NCI-H82 (cell line): ENCODE data around the gene FLG2.

Experiments used
- DNase-seq: peaks from one replicate; lab custom pipeline; 2025; lab: John Stamatoyannopoulos, UW

FLG2 gene

GRCh38 chr1:152359906-152360305 lies at the start of gene FLG2:
Gene FLG2, minus strand, starts transcription at chr1:152360006. Its CDS starts 1,122 bp downstream, at chr1:152358884.
- DNase-seq = no peak

DNA sequence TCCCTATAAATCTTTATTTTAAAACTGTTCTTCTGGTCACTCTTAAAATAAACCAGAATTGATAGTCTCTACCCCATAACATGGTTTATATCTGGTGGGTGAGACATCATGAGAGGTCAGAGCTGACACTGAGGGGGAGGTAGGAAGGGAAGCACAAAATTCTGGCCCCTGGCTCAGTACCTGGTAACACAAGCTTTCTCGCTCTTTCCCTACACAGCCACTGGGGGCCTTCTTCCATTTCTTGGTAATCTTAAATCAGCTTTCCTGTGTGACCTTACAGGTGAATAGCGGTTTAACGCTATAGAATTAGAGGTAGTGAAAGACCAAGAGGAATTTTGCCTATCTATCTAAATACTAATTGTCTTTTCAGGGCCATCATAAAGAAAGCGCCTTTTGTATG lies 48.9 kb upstream of the FLG2 start:
- DNase-seq = peak; percentile 6

GRCh38 chr1:152398812-152399698 lies 39.2 kb upstream of the FLG2 start:
- DNase-seq = peak; percentile 39

- DNase-seq = peak; percentile 20
These were observed 37.7 kb upstream of the FLG2 start for GRCh38 chr1:152397474-152397873.

- DNase-seq = no peak
These were observed 34.3 kb upstream of the FLG2 start for GRCh38 chr1:152394151-152394550.

DNA sequence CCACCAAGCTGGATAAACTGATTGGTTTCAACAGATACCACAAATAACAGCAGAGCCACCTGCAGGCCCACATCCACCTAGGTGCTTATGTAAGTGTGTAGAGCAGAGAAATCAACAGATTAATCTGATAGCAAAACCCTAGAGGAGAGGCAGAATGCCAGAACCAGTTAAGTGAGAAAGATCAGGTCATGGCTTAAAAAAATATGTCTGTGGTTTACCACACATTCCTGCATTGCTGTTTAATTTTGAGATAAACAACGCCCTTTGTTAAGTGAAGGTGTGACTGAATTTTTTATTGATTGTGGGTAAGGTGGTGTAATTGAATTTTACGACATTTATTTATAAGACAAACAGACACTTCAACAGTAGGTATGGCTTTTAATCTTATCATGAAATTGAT lies 33.1 kb upstream of the FLG2 start:
- no peak for DNase-seq

DNA sequence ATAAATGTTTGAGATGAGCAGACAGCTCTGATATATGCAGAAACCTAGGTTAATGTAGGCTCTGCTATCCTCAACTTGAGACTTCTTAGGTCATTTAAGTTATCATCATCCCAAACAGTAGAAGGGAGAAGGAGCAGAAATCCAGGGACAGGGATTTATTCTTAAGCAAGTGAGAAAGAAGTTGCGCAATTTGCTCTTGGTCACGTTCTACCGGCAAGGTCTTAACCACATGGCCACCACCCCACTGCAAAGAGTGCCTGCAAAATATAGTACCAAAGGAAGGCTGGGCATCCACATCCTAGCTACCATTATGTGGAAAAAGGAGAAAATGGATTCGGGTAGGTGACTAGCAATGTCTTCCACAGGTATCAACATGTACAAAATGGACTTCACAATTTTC lies 29.1 kb upstream of the FLG2 start:
- DNase-seq = no peak

DNA sequence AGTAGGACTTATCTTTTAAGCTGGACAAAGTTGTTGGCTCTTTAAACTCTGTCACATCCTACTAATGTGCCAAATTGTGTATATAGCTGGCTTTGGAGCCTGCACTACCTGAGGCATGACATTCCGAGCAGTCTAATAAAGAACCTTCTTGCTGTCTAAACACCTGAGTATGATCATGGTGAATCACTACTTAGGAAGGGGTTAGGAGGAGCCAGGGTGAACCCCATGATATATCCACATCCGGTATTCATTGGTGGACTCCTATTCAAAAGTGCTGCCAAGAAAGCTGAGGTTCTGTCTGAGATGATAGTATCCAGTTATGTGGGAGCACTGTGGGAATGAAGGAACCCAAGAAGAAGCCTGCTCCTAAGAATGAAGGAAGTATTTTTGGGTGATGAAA lies 27.1 kb upstream of the FLG2 start:
- no peak for DNase-seq

DNA sequence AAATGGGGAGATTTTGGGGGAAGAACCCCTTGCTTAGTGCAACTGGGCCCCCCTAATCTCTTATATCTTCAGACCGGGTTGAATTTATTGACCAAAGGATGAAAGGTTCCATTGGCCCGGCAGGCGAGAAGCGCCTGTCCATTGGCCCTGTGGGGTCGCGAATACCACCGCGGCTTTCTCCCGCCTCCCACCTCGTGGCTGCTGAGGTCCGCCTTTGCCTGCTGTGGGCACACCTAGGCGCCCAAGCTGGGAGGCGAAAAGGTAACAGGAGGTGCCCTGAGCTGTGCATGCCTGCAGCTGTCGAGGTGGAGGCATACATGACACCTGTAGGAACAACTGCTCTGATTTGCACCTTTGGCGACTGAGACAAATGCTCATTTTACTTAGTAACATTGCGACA lies 21.1 kb upstream of the FLG2 start:
- DNase-seq = no peak

GRCh38 chr1:152374451-152374850 lies 14.6 kb upstream of the FLG2 start:
- DNase-seq = no peak

DNA sequence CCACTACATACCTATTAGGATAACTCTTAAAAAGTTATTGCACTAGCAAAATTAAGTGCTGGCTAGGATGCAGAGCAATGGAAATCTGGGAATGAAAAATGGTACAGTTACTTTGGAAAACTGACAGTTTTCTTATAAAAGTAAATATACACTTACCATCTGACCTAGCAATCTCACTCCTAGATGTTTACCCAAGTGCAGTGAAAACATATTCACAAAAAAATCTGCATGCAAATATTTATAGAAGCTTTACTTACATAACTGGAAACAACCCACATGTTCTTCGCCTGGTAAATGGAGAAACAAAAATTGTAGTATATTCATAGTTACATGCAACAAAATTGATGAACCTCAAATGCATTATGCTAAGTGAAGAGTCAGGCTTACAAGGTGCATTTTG lies 12.9 kb upstream of the FLG2 start:
- DNase-seq = no peak

DNA sequence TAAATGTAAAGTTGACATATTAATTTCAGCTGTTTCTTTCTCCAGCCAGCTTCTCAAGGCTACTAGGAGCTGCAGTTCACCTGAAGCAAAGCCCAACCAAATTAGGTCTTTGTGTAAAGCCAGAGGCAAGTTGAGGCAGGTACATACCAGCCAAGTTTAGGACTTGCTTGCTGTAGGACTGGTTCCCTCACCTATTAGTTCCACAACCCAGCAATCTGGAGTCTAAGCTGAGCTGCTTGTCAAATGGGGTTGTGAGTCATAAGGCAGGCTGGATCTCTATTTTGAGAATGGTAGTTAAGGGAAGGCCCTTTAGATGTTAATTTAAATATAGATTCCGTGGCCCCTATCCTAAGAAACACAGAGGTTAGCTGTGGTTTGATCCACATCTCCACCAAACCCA lies 7.6 kb upstream of the FLG2 start:
- DNase-seq = no peak

DNA sequence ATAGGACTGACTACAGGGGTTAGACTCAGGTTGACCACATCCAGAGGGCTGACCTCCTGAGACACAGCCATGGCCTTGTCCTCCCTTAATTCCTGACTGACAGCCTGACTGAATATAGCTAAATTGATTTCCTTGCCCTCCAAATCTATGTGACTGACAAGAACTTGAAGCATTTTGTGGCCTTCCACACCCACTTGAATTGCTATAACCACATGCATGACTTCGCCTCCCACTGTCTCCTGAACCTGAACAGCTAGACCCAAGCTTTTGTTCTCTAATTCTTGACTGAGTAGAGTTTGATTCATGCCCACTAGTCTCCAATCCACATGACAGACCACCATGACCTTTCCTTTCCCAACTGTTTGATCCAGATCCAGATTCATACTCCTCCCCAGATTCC lies 3.1 kb downstream of the FLG2 start:
- DNase-seq = no peak

DNA sequence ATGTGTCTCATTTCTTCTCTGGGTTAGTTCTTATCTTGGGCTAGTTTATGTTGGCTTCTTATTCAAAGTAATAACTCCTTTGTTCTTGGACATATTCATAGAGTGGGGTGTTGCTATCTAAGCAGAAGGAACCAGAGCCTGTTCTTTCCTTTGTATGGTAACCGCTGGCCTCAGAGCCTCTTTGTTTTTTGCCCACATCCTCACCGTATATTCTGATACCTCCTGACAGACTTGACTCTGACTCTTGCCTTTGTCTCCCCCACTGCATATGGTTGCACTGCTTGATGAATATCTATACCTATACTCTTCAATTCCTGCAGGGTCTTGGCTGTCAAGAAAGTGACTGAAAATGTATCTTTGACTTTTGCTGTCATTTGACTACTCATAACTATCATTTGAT lies 10.2 kb downstream of the FLG2 start:
- DNase-seq = no peak

- DNase-seq = no peak
These were observed 11.4 kb downstream of the FLG2 start for GRCh38 chr1:152348447-152348846.

DNA sequence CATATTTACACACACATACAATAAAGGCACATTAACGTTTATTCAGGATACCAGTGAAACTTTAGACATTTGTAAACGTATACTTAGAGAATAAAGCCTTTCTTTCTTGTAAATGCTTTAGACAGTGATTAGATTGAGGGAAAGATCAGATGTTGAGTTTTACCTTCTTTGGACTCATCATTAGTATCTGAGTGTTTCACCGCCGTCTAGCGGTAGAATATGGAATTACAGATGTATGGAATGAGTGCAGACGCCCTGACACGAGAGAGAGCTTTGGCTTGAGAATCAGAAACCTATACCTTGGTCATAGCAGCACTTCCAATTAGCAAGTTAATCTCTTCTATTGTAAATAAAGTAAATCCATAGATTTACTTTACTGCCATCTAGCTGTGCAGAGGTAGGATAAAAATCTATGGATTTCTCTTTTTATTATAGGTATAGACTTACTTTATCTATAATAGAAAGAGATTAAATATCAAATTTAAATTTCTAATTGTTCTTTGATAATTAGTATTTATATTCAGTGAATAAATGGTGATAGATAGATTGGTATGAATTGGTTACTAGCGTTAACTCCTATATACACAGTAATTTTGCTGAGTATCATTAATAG lies 12.6 kb downstream of the FLG2 start:
- DNase-seq = peak; percentile 86

GRCh38 chr1:152344438-152344837 lies 15.4 kb downstream of the FLG2 start:
- no peak for DNase-seq

DNA sequence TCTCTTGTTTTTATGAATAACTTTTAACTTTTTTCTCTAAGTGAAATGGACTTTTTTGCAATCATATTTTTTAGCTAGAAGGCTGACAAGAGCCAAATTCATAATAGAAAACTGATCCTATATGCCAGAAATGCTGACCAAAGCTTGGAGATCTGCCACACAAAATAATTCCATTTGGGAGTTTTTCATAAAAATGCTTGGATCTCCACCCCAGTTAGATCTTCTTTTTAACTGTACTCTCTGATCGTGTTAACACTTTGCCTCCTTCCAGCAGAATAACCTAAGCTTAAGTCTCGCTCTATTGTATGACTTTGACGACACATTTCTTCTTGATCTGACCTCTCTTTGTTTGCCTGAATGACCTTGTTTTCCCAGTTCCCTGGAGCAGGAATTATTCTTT lies 16.8 kb downstream of the FLG2 start:
- DNase-seq = no peak

DNA sequence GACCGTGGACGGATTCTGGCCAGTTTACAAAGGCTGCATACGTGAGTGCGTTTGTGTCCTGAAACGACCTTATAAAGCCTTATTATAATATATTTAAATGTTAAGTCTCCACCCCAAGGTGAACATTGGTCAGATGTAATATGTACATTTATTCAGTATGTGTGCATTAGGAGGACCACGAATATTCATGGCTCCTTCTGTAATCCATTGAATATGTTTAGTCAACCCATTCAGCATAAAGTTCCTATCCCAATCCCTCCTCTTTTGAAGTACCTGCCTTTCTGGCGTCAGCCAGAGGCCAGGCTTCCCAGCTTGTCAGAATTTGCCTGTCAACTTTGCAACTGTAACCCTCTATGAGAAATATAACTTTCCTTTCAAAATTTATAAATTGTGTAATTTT lies 24.4 kb downstream of the FLG2 start:
- DNase-seq = no peak

- no peak for DNase-seq
These were observed 30.9 kb downstream of the FLG2 start for GRCh38 chr1:152328801-152329391.

GRCh38 chr1:152325111-152325510 lies 34.7 kb downstream of the FLG2 start, which contains the start of gene FLG:
Gene FLG, minus strand, starts transcription at chr1:152325239. Its CDS starts 9,783 bp downstream, at chr1:152315456.
- no peak for DNase-seq

GRCh38 chr1:152313970-152314369 lies 45.8 kb downstream of the FLG2 start:
- no peak for DNase-seq

- DNase-seq = no peak
These were observed 46.4 kb downstream of the FLG2 start for GRCh38 chr1:152313319-152313801.
